Cerebellar cortex (tissue), 1 donor: ENCODE data around the gene LRRC15.
A peak's percentile ranks its signal among the peaks of the same experiment; 100 is the strongest.

Experiments
- DNase-seq: peaks from one replicate; pipeline ENCODE4 v3.0.0-alpha.2; 2015; ENCODE audit warnings: low spot score

Gene LRRC15

GRCh38 chr3:194369522-194370279 is at the start of gene LRRC15:
LRRC15 (minus strand) TSS chr3:194369743; CDS start chr3:194361043, 8,700 bp downstream.
- no peak for DNase-seq

- DNase-seq = no peak
These were observed 49.1 kb upstream of the LRRC15 start for GRCh38 chr3:194418671-194419070.

DNA sequence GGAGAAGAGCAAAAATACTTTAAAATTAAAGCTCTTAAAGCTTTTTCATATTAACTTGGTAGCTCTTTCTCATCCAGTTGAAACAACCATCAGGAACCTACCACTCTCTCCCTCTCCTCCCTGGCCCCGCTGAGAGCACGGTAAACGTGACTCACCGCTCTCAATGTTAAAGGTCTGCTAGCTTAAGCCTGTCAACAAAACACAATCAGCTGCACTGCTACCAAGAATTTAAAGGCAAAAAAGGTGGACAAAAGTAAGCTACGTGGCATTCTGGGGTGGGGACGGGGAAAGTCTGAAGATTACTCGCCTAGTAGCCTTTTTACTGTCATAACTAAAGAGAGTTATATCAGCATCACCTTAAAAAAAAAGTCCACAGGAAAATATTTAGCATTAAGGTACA is 37.9 kb upstream of the LRRC15 start:
- DNase-seq = no peak

GRCh38 chr3:194405766-194406165 is 36.2 kb upstream of the LRRC15 start:
- no peak for DNase-seq

DNA sequence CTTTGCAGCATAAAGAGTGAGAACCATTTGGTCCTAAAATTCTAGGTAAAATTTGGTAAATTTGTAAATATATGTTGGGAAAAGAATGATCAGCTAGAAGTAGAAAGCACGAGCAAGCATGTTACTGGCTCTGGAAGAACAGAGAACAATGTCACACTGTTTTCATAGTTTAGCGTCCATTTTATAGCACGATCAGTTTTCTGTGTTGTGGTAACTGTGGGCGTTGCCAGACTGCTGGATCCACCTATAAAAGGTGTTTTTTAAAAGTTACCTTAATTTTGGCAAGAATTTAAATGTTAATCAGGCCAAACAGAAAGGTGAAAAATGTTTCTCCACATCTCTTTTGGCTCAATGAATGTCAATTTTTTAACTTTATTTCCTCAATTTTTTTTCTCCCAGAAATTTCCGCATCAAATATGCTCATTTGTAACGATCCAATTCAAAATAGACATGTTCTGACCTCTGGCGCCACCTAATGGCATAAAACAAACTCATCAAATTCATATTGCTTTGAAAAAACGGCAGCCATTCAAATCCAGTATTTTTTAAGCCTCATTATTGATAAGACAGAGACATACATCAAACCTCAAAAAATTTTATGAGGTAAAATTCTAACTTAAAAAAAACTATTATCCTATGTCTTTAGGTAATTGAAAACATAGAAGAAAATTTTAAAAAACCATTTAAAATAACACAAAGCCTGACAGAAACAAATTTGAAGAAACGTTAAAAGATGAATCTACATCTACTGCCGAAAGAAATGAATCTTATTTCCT is 35.0 kb upstream of the LRRC15 start:
- DNase-seq = peak; percentile 62

GRCh38 chr3:194401868-194402329 is 32.4 kb upstream of the LRRC15 start:
- DNase-seq = no peak

DNA sequence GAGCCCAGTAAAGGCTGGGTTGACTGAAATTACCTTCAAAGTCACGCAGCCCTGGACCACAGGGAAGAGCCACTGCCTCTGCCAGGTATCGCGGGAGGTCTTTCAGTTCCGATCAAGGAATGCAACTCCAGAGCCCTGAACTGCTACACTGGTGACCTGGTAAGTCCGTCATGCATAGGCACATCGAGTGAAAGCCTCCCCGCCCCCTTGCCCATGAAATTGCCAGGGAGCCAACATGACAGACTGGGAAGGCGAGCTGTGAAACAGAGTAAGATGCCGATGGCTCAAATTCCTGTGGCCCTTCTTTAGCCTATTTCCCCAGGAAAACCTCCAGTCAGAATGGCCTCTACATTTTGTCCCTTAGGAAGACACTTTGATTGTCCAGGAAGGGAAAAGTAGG is 31.8 kb upstream of the LRRC15 start:
- no peak for DNase-seq

- no peak for DNase-seq
These were observed 30.4 kb upstream of the LRRC15 start for GRCh38 chr3:194399874-194400411.

GRCh38 chr3:194399166-194399565 is 29.6 kb upstream of the LRRC15 start, which contains the start of gene GP5:
GP5 (minus strand) TSS chr3:194399266; CDS start chr3:194398282, 984 bp downstream.
- no peak for DNase-seq

- no peak for DNase-seq
These were observed 28.3 kb upstream of the LRRC15 start for GRCh38 chr3:194397757-194398312.

GRCh38 chr3:194396859-194397756 is 27.6 kb upstream of the LRRC15 start:
- no peak for DNase-seq

DNA sequence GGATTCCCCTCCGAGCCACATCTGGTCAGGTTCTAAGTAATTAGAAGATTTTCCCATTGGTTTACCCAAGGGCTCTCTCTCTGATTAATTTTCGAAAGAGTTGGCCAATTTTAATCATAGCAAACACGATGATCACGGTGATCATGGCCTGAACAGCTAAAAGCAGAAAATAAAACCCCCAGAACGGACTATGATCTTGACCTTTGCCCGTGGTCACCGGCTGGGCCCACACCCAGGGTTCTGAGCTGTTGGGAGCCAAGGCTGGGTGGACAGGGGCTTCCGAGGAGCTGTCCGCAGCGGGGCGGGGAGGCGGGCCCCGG is 27.0 kb upstream of the LRRC15 start:
- no peak for DNase-seq

- no peak for DNase-seq
These were observed 26.4 kb upstream of the LRRC15 start for GRCh38 chr3:194395778-194396538.

DNA sequence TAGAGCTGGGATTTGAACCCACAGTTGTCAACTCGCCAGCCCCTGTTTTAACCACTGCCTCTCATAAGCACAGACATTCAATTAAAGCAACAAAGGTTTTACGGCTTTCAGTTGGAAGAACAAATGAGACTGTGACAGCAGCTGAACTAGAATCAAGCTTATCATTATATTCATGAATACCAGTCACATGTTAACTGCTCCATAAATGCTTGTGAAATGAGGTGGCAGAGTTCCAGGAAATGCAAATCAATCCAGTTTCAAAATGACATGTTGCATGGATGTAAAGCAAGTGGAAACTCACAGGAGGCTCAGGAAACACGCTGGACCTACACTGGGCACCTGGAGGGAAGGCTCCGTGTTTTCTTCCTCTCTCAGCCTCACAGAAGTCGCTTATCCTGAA is 25.7 kb upstream of the LRRC15 start:
- no peak for DNase-seq

- DNase-seq = no peak
These were observed 23.0 kb upstream of the LRRC15 start for GRCh38 chr3:194392576-194392975.

DNA sequence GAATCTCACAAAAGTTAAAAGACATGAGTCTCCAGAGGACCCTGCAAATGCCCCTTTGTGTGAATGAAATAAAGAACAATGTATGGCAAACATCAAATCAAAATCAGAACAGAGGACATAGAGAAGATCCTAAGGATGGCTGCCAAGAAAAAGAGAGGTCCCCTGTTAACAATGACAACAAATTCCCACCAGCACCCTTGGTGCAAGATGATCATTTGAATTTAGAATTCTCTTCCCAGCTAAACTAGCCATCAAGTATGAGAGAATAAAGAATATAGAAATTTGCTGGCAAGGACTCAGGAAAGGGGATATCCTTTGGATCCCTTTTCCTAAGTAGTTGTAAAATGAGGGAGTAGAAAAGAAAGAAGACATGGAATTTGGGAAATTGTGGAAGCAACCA is 21.3 kb upstream of the LRRC15 start:
- no peak for DNase-seq

DNA sequence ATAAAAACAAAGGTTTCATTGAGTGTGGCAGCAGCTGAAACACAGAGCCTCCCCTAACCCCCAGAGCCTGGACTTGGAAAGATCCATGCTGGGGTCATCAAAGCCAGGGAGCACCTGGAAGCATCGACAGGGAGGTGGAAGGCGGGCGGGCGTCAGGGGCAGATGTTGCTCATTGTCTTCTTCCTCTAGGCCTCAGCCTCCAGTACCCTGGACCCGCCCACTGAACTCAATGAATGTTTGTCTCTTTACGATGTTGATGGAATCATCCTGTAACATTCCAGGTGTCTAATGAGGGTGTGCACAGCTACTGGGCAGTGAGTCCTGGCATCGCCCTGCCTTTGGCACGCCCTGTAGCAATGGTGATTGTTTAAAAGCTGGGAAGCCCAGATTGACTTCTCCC is 19.7 kb upstream of the LRRC15 start:
- no peak for DNase-seq

DNA sequence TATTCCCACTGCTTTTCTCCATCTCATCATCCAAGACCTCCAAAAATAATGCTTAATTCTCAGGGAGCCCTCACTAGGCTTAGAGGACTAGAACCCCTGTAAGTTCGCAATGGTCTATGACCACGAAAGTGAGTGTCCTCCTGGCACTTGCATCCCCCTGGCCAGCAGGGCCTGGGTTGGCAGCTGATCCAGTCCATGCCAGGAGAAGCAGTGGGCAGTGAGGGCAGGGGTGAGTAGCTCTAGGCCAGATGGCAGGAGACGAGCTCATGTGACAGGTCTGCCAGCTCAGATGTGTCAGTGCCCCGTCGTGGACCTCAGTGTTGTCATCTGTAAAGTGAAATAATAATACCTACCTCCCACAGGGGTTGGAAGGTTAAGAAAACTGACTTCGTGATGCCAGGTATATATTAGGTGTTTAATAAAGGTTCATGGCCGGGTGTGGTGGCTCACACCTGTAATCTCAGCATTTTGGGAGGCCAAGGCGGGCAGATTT is 18.4 kb upstream of the LRRC15 start:
- DNase-seq = no peak

GRCh38 chr3:194387276-194387675 is 17.7 kb upstream of the LRRC15 start:
- no peak for DNase-seq

GRCh38 chr3:194386648-194387047 is 17.1 kb upstream of the LRRC15 start:
- no peak for DNase-seq

GRCh38 chr3:194386066-194386465 is 16.5 kb upstream of the LRRC15 start:
- no peak for DNase-seq
